Measurements from ENCODE around the gene KCNMA1. TPM values are rescaled to one million over a fixed set of nuclear protein-coding genes. Genes with fewer than 3 reads are reported as not detected.

Gene KCNMA1
- total RNA-seq, 1 experiment from 2014 or later: 0.49 TPM

DNA sequence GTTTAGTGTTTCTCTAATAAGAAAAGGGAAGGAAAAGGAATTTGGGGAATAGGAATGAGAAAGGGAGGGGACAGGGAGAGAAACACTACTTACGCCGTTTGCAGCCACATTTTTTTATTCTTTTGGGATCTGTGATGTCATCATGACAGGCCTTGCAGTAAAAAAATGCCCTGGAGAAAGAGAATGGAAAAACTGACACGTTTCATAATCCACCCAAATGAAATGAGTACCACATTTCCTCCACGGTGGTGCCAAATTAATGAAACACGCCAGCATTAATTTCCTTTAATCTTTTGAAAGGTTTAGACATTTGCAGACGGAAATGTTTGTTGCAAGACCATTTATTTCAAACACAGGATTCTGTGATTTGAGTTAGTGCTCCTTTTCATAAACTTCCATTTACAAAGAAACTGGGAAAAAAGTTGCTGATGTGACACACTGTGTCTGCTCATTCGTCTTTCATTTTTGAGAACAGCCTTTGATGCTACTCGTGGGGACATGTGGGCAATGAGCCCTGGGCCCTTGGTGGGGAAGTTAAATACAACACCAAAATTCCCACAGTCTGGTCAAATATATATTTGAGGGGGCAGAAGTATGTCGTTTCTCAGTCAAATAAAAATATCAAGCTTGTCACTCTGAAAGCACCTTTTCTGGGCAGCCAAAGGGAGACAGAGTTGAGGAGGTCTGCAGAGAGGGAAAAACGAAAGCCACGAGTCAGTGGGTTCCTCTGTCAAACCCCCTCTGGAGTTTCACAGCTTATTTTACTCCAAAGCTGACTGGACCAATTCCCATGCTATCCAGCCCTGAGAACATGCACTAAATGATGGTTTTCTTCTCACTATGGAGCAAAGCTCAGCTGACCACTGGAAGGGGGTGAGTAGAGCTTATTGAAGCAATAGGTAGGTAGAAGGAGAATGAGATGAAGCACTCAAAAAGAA lies 625.5 kb downstream of the KCNMA1 start:
- no TSS peak for BruUV-seq (replicated peaks)
- ChIA-PET POLR2A (no interaction called here), CTCF (no interaction called here), RAD21 (ENCODE audit: low non-redundant PET in 1 of 2, low total read pairs in 2 of 2, uncharacterized antibody in 2 of 2, unreplicated experiment in 2 of 2) (no interaction called here)
- no peak overlapping the region for H3K27ac ChIP-seq (ENCODE audit: low read depth, low read length)
- H3K79me2 ChIP-seq (ENCODE audit: insufficient read depth, low read length): no peaks in the 10 kb centered on the region
- intact Hi-C loops (cut with micrococcal nuclease): no loop called here
- no peak overlapping the region for H3K4me3 ChIP-seq (replicated peaks in 1 of 2; ENCODE audit: low read depth in 1 of 2, low read length in 2 of 2)
- H2AFZ ChIP-seq (ENCODE audit: low read depth, low read length, poor library complexity, severe bottlenecking): no peak overlapping the region
- no peaks in the 10 kb centered on the region for H3K36me3 ChIP-seq (ENCODE audit: control insufficient read depth in 1 of 2, insufficient read depth in 2 of 2, low read length in 2 of 2)
- peaks cover 48% of the 10 kb centered on the region for H3K27me3 ChIP-seq (ENCODE audit: insufficient read depth, low read length)
- DNase-seq (ENCODE audit: low read depth, low spot score) (no peak), ATAC-seq (no peak)
- H3K9me2 ChIP-seq (ENCODE audit: insufficient read depth): no peaks in the 10 kb centered on the region
- H3K9me3 ChIP-seq (ENCODE audit: control insufficient read depth in 1 of 2, insufficient read depth in 1 of 2, low read depth in 1 of 2, low read length in 2 of 2): no peaks in the 10 kb centered on the region
- no peaks in the 10 kb centered on the region for H3K4me1 ChIP-seq (ENCODE audit: control insufficient read depth in 1 of 2, insufficient read depth in 2 of 2, low read length in 2 of 2)
- H3K9ac ChIP-seq (ENCODE audit: low read length): no peak overlapping the region
- H4K20me1 ChIP-seq (ENCODE audit: insufficient read depth): no peaks in the 10 kb centered on the region
- TF ChIP-seq, protein P1, sequence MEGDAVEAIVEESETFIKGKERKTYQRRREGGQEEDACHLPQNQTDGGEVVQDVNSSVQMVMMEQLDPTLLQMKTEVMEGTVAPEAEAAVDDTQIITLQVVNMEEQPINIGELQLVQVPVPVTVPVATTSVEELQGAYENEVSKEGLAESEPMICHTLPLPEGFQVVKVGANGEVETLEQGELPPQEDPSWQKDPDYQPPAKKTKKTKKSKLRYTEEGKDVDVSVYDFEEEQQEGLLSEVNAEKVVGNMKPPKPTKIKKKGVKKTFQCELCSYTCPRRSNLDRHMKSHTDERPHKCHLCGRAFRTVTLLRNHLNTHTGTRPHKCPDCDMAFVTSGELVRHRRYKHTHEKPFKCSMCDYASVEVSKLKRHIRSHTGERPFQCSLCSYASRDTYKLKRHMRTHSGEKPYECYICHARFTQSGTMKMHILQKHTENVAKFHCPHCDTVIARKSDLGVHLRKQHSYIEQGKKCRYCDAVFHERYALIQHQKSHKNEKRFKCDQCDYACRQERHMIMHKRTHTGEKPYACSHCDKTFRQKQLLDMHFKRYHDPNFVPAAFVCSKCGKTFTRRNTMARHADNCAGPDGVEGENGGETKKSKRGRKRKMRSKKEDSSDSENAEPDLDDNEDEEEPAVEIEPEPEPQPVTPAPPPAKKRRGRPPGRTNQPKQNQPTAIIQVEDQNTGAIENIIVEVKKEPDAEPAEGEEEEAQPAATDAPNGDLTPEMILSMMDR (IDR thresholded peaks at IDR 0.05 in 2 of 3, conservative IDR thresholded peaks at IDR 0.05 in 1 of 3; ENCODE audit: borderline replicate concordance in 1 of 3, insufficient read depth in 1 of 3, low read depth in 2 of 3, low read length in 2 of 3): no peak
- TF ChIP-seq EZH2phosphoT487 (IDR thresholded peaks at IDR 0.05; ENCODE audit: borderline replicate concordance) (no peak), FOSL1 (IDR thresholded peaks at IDR 0.05; ENCODE audit: low read depth) (no peak), POLR2A (IDR thresholded peaks at IDR 0.05; ENCODE audit: borderline replicate concordance, extremely low read depth, insufficient read depth, insufficient read length) (no peak), POLR2AphosphoS5 (IDR thresholded peaks at IDR 0.05; ENCODE audit: low read depth, low read length) (no peak), ELF1 (IDR thresholded peaks at IDR 0.05; ENCODE audit: borderline replicate concordance, low read depth) (no peak), EGR1 (IDR thresholded peaks at IDR 0.05; ENCODE audit: low read depth) (no peak), EZH2 (IDR thresholded peaks at IDR 0.05) (no peak), ZFX (IDR thresholded peaks at IDR 0.05) (no peak), YY1 (IDR thresholded peaks at IDR 0.05; ENCODE audit: extremely low read depth, insufficient replicate concordance, low read depth, low read length) (no peak)
- TF ChIP-seq, protein P2, sequence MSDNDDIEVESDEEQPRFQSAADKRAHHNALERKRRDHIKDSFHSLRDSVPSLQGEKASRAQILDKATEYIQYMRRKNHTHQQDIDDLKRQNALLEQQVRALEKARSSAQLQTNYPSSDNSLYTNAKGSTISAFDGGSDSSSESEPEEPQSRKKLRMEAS (IDR thresholded peaks at IDR 0.05): no peak
- TF ChIP-seq, protein P3, sequence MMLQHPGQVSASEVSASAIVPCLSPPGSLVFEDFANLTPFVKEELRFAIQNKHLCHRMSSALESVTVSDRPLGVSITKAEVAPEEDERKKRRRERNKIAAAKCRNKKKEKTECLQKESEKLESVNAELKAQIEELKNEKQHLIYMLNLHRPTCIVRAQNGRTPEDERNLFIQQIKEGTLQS (IDR thresholded peaks at IDR 0.05): no peak
- H3K4me2 ChIP-seq (ENCODE audit: low read length): no peak overlapping the region

Data from HCT116 (cell line).